ENCODE data around the gene LMO3.

The LMO3 gene

GRCh38 chr12:16613199-16613598 lies 7.2 kb upstream of the LMO3 start:
- no peak for TF ChIP-seq CTCF (IDR thresholded peaks at IDR 0.05; ENCODE audit: low read length, missing control alignments)
- no peak overlapping the region for H3K4me3 ChIP-seq (replicated peaks; ENCODE audit: low read depth, low read length)
- no peak for DNase-seq (ENCODE audit: low read depth)

- no peak for TF ChIP-seq CTCF (IDR thresholded peaks at IDR 0.05; ENCODE audit: low read length, missing control alignments)
- DNase-seq (ENCODE audit: low read depth), result peak; percentile 53
- no peak overlapping the region for H3K4me3 ChIP-seq (replicated peaks; ENCODE audit: low read depth, low read length)
Observed at GRCh38 chr12:16612647-16613046, 6.7 kb upstream of the LMO3 start.

GRCh38 chr12:16611146-16611545 lies 5.2 kb upstream of the LMO3 start:
- H3K4me3 ChIP-seq (replicated peaks; ENCODE audit: low read depth, low read length), result no peak overlapping the region
- no peak for TF ChIP-seq CTCF (IDR thresholded peaks at IDR 0.05; ENCODE audit: low read length, missing control alignments)
- no peak for DNase-seq (ENCODE audit: low read depth)

- no peak for TF ChIP-seq CTCF (IDR thresholded peaks at IDR 0.05; ENCODE audit: low read length, missing control alignments)
- H3K4me3 ChIP-seq (replicated peaks; ENCODE audit: low read depth, low read length), result no peak overlapping the region
- DNase-seq (ENCODE audit: low read depth), result no peak
Observed at GRCh38 chr12:16610743-16611142, 4.8 kb upstream of the LMO3 start.

GRCh38 chr12:16610001-16610585 lies 4.1 kb upstream of the LMO3 start:
- no peak for TF ChIP-seq CTCF (IDR thresholded peaks at IDR 0.05; ENCODE audit: low read length, missing control alignments)
- H3K4me3 ChIP-seq (replicated peaks; ENCODE audit: low read depth, low read length), result no peak overlapping the region
- DNase-seq (ENCODE audit: low read depth), result no peak

- TF ChIP-seq CTCF (IDR thresholded peaks at IDR 0.05; ENCODE audit: low read length, missing control alignments), result no peak
- H3K4me3 ChIP-seq (replicated peaks; ENCODE audit: low read depth, low read length), result peak overlapping the region; percentile 39
- DNase-seq (ENCODE audit: low read depth), result no peak
Observed at GRCh38 chr12:16608946-16609539, 3.1 kb upstream of the LMO3 start.
